Dermis blood vessel endothelial cell (primary cell): ENCODE data around the gene BIN1. TPM values are rescaled to one million over a fixed set of nuclear protein-coding genes. Genes with fewer than 3 reads are reported as not detected.
A peak's percentile ranks its signal among the peaks of the same experiment; 100 is the strongest.

Source experiments
- DNase-seq: peaks from one replicate; pipeline ENCODE4 v3.0.0; 2010
- total RNA-seq: library from RNA; depleted of rRNA; stranded (reverse); fragments of >200 nt; gene quantifications from 2 replicates; pipeline ENCODE4 v1.2.3, GENCODE V29; 2014

Gene BIN1
- total RNA-seq, 1 donor from 2014 or later, result 34.4 TPM

GRCh38 chr2:127017548-127017947 lies 89.4 kb downstream of the BIN1 start:
- no peak for DNase-seq

GRCh38 chr2:127016329-127016728 lies 90.6 kb downstream of the BIN1 start:
- DNase-seq, result no peak

- DNase-seq, result no peak
These were observed 91.6 kb downstream of the BIN1 start for GRCh38 chr2:127015106-127015910.

- peak; percentile 59 for DNase-seq
These were observed 92.3 kb downstream of the BIN1 start for GRCh38 chr2:127014630-127015029.

- DNase-seq, result no peak
These were observed 92.7 kb downstream of the BIN1 start for GRCh38 chr2:127014224-127014623.

- peak; percentile 13 for DNase-seq
These were observed 94.1 kb downstream of the BIN1 start for GRCh38 chr2:127012868-127013267.

GRCh38 chr2:127012215-127012614 lies 94.7 kb downstream of the BIN1 start:
- no peak for DNase-seq

- no peak for DNase-seq
These were observed 95.2 kb downstream of the BIN1 start for GRCh38 chr2:127011796-127012195.

- no peak for DNase-seq
These were observed 95.7 kb downstream of the BIN1 start for GRCh38 chr2:127011231-127011661.

- DNase-seq, result no peak
These were observed 98.5 kb downstream of the BIN1 start for GRCh38 chr2:127008265-127009015.

- no peak for DNase-seq
These were observed 99.3 kb downstream of the BIN1 start for GRCh38 chr2:127007652-127008051.

GRCh38 chr2:127006962-127007361 lies 100.0 kb downstream of the BIN1 start:
- DNase-seq, result no peak

- peak; percentile 62 for DNase-seq
These were observed 101.9 kb downstream of the BIN1 start for GRCh38 chr2:127004893-127005600.

GRCh38 chr2:127003070-127003800 lies 103.7 kb downstream of the BIN1 start:
- no peak for DNase-seq

- DNase-seq, result no peak
These were observed 105.2 kb downstream of the BIN1 start for GRCh38 chr2:127001751-127002150.

- DNase-seq, result no peak
These were observed 106.0 kb downstream of the BIN1 start for GRCh38 chr2:127000937-127001336.

- no peak for DNase-seq
These were observed 106.8 kb downstream of the BIN1 start for GRCh38 chr2:127000194-127000593.

- DNase-seq, result no peak
These were observed 107.7 kb downstream of the BIN1 start for GRCh38 chr2:126999106-126999756.

GRCh38 chr2:126998486-126998885 lies 108.5 kb downstream of the BIN1 start:
- no peak for DNase-seq
